ENCODE data around the gene TMEM244. TPM values are rescaled to one million over a fixed set of nuclear protein-coding genes. Genes with fewer than 3 reads are reported as not detected.
"Not testable (repeated sequence)": the region's sequence is repeated elsewhere in the genome, so short reads cannot be mapped to it uniquely, and the experiment has no call there.

The TMEM244 gene
- total RNA-seq, 1 donor from 2014 or later = 0.83 TPM

GRCh38 chr6:129867403-129867802, 6.3 kb upstream of the TMEM244 start:
- DNase-seq (ENCODE audit: low read depth) = no peak

- no peak for DNase-seq (ENCODE audit: low read depth)
Measured at GRCh38 chr6:129866688-129867087, 5.6 kb upstream of the TMEM244 start.

- DNase-seq (ENCODE audit: low read depth) = no peak
Measured at GRCh38 chr6:129866256-129866655, 5.1 kb upstream of the TMEM244 start.

- no peak for DNase-seq (ENCODE audit: low read depth)
Measured at GRCh38 chr6:129865013-129865412, 3.9 kb upstream of the TMEM244 start.

GRCh38 chr6:129863664-129864063, 2.5 kb upstream of the TMEM244 start:
- no peak for DNase-seq (ENCODE audit: low read depth)

GRCh38 chr6:129859524-129859923, 1.6 kb downstream of the TMEM244 start:
- DNase-seq (ENCODE audit: low read depth) = no peak

- no peak for DNase-seq (ENCODE audit: low read depth)
Measured at GRCh38 chr6:129857838-129858237, 3.3 kb downstream of the TMEM244 start.

GRCh38 chr6:129853996-129854711, 7.0 kb downstream of the TMEM244 start:
- no peak for DNase-seq (ENCODE audit: low read depth)

GRCh38 chr6:129852257-129852858, 8.8 kb downstream of the TMEM244 start:
- DNase-seq (ENCODE audit: low read depth) = no peak

- DNase-seq (ENCODE audit: low read depth) = peak; percentile 18
Measured at GRCh38 chr6:129849456-129849855, 11.7 kb downstream of the TMEM244 start.

- no peak for DNase-seq (ENCODE audit: low read depth)
Measured at GRCh38 chr6:129846761-129847160, 14.4 kb downstream of the TMEM244 start.

- DNase-seq (ENCODE audit: low read depth) = no peak
Measured at GRCh38 chr6:129845696-129846095, 15.4 kb downstream of the TMEM244 start.

GRCh38 chr6:129844118-129844891, 16.8 kb downstream of the TMEM244 start:
- DNase-seq (ENCODE audit: low read depth) = peak; percentile 13

GRCh38 chr6:129843573-129843972, 17.5 kb downstream of the TMEM244 start:
- DNase-seq (ENCODE audit: low read depth) = no peak

GRCh38 chr6:129842881-129843409, 18.2 kb downstream of the TMEM244 start:
- no peak for DNase-seq (ENCODE audit: low read depth)

- no peak for DNase-seq (ENCODE audit: low read depth)
Measured at GRCh38 chr6:129842137-129842536, 19.0 kb downstream of the TMEM244 start.

- DNase-seq (ENCODE audit: low read depth) = not testable (repeated sequence)
Measured at GRCh38 chr6:129839562-129839961, 21.6 kb downstream of the TMEM244 start.

GRCh38 chr6:129835691-129836090, 25.4 kb downstream of the TMEM244 start:
- no peak for DNase-seq (ENCODE audit: low read depth)

GRCh38 chr6:129832299-129832698, 28.8 kb downstream of the TMEM244 start:
- DNase-seq (ENCODE audit: low read depth) = no peak

- no peak for DNase-seq (ENCODE audit: low read depth)
Measured at GRCh38 chr6:129828229-129828628, 32.9 kb downstream of the TMEM244 start.

- DNase-seq (ENCODE audit: low read depth) = no peak
Measured at GRCh38 chr6:129818251-129818650, 42.9 kb downstream of the TMEM244 start.

- no peak for DNase-seq (ENCODE audit: low read depth)
Measured at GRCh38 chr6:129817821-129818220, 43.3 kb downstream of the TMEM244 start.
